ENCODE data around the gene CTRB1.
"Not testable (repeated sequence)": the region's sequence is repeated elsewhere in the genome, so short reads cannot be mapped to it uniquely, and the experiment has no call there.

GRCh38 chr16:75269358-75269757 lies 50.6 kb downstream of the CTRB1 start:
- not testable (repeated sequence) for TF ChIP-seq CTCF (IDR thresholded peaks at IDR 0.05; ENCODE audit: low read depth, low read length); EZH2phosphoT487 (IDR thresholded peaks at IDR 0.05; ENCODE audit: low read depth)
